A549 treated with AZD2906 at 1 μM for 4 hours (cell line): ENCODE results near the gene KIR2DL1. TPM values are rescaled to one million over a fixed set of nuclear protein-coding genes. Genes with fewer than 3 reads are reported as not detected.

Experiments used
- total RNA-seq: library from RNA; stranded (reverse); fragments of 200-300 nt; extraction: Qiagen RNA extraction; gene quantifications from 5 replicates; pipeline ENCODE4 v1.2.3, GENCODE V29; 2022

KIR2DL1 gene
- not detected in 5 replicates for total RNA-seq

GRCh38 chr19:54769646-54770045 lies at the start of gene KIR2DL1:
KIR2DL1 (plus strand) TSS chr19:54769793; CDS start chr19:54769851, 58 bp downstream.

DNA sequence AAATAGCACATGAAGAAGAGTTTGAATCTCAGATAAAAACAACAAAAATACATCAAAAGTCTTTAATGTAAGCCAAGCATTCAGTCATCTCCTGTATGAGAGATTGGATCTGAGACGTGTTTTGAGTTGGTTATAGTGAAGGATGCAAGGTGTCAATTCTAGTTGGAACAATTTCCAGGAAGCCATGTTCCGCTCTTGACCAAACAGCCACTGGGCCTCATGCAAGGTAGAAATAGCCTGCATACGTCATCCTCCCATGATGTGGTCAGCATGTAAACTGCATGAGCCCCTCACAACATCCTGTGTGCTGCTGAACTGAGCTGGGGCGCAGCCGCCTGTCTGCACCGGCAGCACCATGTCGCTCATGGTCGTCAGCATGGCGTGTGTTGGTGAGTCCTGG lies 45.5 kb upstream of the KIR2DL1 start, which contains the start of gene KIR3DL3:
Gene KIR3DL3 (plus strand): TSS at position 301 of the 400 bp plus-strand sequence. CDS start 55 bp downstream, at position 356.

DNA sequence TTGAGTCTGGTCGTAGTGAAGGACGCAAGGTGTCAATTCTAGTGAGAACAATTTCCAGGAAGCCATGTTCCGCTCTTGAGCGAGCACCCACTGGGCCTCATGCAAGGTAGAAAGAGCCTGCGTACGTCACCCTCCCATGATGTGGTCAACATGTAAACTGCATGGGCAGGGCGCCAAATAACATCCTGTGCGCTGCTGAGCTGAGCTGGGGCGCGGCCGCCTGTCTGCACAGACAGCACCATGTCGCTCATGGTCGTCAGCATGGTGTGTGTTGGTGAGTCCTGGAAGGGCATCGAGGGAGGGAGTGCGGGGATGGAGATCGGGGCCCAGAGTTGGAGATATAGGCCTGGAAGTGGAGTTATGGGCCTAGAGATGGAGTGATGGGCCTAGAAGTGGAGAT lies 31.3 kb upstream of the KIR2DL1 start, which contains the start of gene KIR2DL3:
Gene KIR2DL3 (plus strand): TSS at position 208 of the 400 bp plus-strand sequence. CDS start 33 bp downstream, at position 241.

GRCh38 chr19:54803410-54803809 lies 33.8 kb downstream of the KIR2DL1 start, which contains the start of gene KIR2DL4:
KIR2DL4 (plus strand) TSS chr19:54803610; CDS start chr19:54803652, 42 bp downstream.

GRCh38 chr19:54816251-54816650 lies 46.7 kb downstream of the KIR2DL1 start, which contains the start of gene KIR3DL1:
KIR3DL1 (plus strand) TSS chr19:54816468.

GRCh38 chr19:54832496-54832895 lies 62.9 kb downstream of the KIR2DL1 start, which contains the start of gene KIR2DS4:
KIR2DS4 (plus strand) TSS chr19:54832676.

Other genes with a start within 250 kb of the KIR2DL1 start
- not detected in 5 replicates for gene LILRA2, start 196.0 kb upstream of the KIR2DL1 start, total RNA-seq
- gene LILRA1, start 176.2 kb upstream of the KIR2DL1 start, total RNA-seq, result not detected in 5 replicates
- 0.02 to 0.03 TPM in 2 of 5 replicates, not detected in the others for gene LILRB1, start 139.3 kb upstream of the KIR2DL1 start, total RNA-seq
- gene LILRB4, start 106.8 kb upstream of the KIR2DL1 start, total RNA-seq, result not detected in 5 replicates
- gene KIR3DL3, start 45.4 kb upstream of the KIR2DL1 start, total RNA-seq, result not detected in 5 replicates
- not detected in 5 replicates for gene KIR2DL3, start 31.3 kb upstream of the KIR2DL1 start, total RNA-seq
- not detected in 5 replicates for gene KIR2DL4, start 33.8 kb downstream of the KIR2DL1 start, total RNA-seq
- not detected in 5 replicates for gene KIR3DL1, start 46.7 kb downstream of the KIR2DL1 start, total RNA-seq
- not detected in 5 replicates for gene KIR2DS4, start 62.9 kb downstream of the KIR2DL1 start, total RNA-seq
- gene KIR3DL2, start 80.7 kb downstream of the KIR2DL1 start, total RNA-seq, result not detected in 5 replicates
- gene FCAR, start 104.4 kb downstream of the KIR2DL1 start, total RNA-seq, result not detected in 5 replicates
- gene NCR1, start 136.4 kb downstream of the KIR2DL1 start, total RNA-seq, result not detected in 5 replicates
- 0.01 to 0.13 TPM (median 0.02 TPM) in 3 of 5 replicates, not detected in the others for gene NLRP7, start 177.7 kb downstream of the KIR2DL1 start, total RNA-seq
- gene NLRP2, start 196.6 kb downstream of the KIR2DL1 start, total RNA-seq, result 24.7 to 26.9 TPM (median 25.3 TPM) in 5 replicates